ENCODE data around the gene YWHAE.
"Not testable (repeated sequence)": the region's sequence is repeated elsewhere in the genome, so short reads cannot be mapped to it uniquely, and the experiment has no call there.

Gene YWHAE

DNA sequence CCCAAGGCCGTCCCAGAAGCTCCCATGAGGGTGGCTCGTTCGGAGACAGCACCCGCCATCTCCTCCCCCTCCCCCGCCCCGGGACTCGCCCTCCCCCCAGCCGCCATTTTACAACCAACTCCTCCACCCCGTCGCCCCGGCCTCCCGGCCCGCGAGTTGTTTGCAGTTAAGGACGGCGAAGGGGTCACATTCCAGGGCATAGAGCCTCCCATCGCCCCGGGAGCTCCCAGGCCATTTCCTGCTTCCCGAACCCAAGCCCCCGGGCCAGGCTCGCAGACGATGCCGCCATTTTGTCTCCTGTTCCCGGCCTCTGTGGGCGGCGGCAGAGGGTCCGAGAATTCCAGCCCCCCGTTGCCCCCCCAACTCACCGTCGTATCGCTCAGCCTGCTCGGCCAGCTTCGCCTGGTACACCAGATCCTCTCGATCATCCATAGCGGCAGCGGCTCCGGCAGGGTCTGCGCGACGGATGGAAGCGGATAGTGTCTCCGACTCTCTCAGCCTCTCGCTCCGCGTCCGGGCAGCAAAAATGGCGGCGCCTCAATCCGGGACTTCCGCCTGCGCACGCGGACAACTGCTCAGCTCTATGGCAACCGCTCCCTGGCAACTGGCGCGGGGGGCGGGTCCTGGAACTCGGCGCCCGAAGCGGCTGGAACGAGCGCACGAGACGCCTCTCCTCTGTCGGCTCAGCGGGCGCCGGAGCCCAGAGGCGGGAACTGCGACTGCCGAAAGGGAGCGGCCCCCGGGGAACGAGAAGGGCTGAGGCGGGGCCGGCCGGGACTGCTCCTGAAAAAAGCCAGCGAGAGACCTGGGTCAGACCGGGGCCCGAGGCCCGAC lies at the start of gene YWHAE:
YWHAE (minus strand) TSS at position 544 of the 834 bp plus-strand sequence; CDS start at position 432, 112 bp downstream.
- Histone ChIP-seq H3K4me3 (peak within 1 kb of the TSS; percentile 79 to 98 (median 93)), H3K27ac (peak within 1 kb of the TSS; percentile 87 to 100 (median 98))

DNA sequence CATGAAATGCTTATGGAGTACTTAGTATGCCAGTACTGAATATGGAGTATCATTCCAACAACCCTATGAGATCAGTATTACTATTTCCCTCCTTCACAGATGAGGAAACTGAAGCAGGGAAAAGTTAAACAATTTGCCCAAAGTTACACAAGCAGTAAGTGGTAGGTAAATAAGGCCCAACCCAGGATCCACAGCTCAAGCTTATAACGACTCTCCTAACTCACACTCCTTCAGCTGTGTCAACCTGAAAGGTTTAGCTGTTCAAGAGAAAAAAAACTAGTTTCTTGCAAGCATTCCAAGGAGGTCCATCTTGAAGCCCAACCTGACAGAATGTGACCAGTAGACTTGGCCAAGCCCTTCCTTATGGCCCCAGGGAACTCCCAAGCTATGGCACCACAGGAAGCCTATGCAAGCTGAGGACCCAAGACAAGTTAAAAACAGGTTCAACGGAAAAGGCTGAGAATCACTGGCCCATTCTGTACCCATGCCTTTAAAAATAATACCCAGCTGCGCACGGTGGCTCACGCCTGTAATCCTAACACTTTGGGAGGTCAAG lies 49.5 kb upstream of the YWHAE start:
- no peak overlapping the region for H3K27ac ChIP-seq

DNA sequence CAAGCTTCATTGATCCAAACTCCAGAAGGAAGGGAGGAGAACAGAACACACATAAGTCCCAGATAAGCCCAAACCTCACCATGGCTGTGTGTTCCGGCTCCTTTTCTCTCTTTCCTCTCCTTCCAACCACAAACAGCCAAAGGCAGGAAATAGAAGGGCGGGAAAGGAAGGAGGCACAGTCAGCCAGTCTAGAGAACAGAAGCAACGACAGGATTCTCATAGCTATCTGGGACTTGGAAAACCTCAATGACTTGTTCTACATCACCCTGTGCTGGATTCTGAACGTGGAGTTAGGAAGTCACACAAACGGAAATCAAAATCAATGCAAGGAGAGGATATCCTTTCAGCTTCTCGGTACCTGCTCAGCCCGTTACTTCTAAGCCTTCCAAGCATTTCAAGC lies 47.0 kb upstream of the YWHAE start:
- Histone ChIP-seq H3K27ac (peak overlapping the region in 4 of 21 experiments; percentile 5 to 30 (median 20)), H3K4me3 (no peak overlapping the region)

More for the DNA sequence above, 49.5 kb upstream of the YWHAE start:
- H3K4me3 ChIP-seq = no peak overlapping the region

DNA sequence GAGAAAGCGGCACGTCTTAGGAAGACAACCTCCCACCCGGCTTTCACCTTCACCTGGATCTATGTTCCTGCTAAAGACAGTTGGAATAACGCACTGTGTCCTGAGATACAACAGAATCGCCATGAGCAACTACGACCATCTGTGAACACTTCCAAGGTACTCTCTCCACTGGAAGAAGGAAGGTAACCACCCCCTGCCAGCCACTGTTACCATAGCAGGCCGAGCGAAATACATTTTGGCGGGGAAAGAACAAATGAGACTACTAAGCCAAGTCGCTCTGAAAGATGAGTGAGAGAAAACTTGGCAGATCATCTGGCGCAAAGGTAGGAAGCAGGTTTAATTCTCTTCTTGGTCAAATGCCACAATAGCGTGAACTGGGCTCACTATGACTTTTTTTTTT lies 46.2 kb upstream of the YWHAE start:
- Histone ChIP-seq H3K27ac (peak overlapping the region in 1 of 21 experiments; percentile 28), H3K4me3 (no peak overlapping the region)

GRCh38 chr17:1445695-1446094 lies 45.7 kb upstream of the YWHAE start:
- not testable (repeated sequence) for H3K27ac ChIP-seq, H3K4me3 ChIP-seq

- not testable (repeated sequence) for H3K4me3 ChIP-seq, H3K27ac ChIP-seq
Observed at GRCh38 chr17:1442721-1443120, 42.7 kb upstream of the YWHAE start.

DNA sequence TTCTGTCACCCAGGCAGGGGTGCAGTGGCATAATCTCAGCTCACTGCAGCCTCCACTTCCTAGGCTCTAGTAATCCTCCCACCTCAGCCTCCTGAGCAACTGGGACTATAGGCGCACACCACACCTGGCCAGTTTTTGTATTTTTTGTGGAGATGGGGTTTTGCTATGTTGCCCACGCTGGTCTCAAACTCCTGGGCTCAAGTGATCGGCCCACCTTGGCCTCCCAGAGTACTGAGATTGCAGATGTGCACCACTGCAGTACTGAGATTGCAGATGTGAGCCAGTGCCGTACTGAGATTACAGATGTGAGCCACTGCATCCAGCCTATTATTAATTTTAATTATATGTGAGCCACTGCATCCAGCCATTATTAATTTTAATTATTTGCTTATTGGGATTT lies 42.2 kb upstream of the YWHAE start:
- H3K27ac ChIP-seq = no peak overlapping the region
- no peak overlapping the region for H3K4me3 ChIP-seq

- H3K27ac ChIP-seq = no peak overlapping the region
- H3K4me3 ChIP-seq = no peak overlapping the region
Observed at GRCh38 chr17:1440921-1441320, 40.9 kb upstream of the YWHAE start.

- H3K27ac ChIP-seq = peak overlapping the region in 2 of 21 experiments; percentile 11 to 29
- no peak overlapping the region for H3K4me3 ChIP-seq
Observed at GRCh38 chr17:1438593-1439083, 38.6 kb upstream of the YWHAE start.

DNA sequence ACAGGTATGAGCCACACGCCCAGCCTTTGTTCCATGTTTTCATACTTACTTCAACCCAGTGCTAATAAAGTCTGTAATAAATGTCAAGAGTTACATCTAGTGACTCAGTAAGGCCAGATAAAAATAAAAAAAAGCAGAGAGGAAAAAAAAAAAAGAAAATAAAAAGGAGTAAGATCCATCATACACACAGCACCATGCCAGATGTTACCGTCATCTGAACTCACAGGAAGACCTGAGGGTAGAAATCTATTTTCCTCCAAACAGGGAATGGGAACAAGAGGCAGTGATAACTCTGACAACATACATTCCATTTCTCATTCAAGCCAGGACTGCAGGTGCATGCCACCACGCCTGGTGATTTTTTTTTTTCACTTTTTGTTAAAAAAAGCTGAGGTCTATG lies 35.3 kb upstream of the YWHAE start:
- H3K4me3 ChIP-seq = no peak overlapping the region
- H3K27ac ChIP-seq = no peak overlapping the region

DNA sequence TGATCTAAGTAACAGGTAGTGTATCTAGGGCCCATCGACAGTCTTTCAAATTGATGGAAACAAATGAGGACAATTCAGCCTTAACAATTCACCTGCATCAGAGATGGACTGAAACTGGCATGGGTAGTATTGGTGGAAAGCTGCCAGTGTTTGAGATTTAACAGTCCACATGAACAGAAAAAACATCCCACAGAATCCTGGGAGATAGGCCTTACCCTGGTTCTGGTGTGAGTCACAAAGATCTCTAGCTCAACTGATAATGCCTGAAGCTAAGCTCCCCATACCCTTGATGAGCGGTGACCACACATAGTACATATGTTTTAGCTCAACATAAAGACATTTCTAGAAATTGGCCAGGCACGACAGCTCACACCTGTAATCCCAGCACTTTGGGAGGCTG lies 34.1 kb upstream of the YWHAE start:
- no peak overlapping the region for H3K27ac ChIP-seq
- no peak overlapping the region for H3K4me3 ChIP-seq

- no peak overlapping the region for H3K27ac ChIP-seq
- no peak overlapping the region for H3K4me3 ChIP-seq
Observed at GRCh38 chr17:1431631-1432104, 31.6 kb upstream of the YWHAE start.

- Histone ChIP-seq H3K4me3 (no peak overlapping the region), H3K27ac (peak overlapping the region in 3 of 21 experiments; percentile 16 to 42 (median 36))
Observed at GRCh38 chr17:1423456-1424135, 23.6 kb upstream of the YWHAE start.

DNA sequence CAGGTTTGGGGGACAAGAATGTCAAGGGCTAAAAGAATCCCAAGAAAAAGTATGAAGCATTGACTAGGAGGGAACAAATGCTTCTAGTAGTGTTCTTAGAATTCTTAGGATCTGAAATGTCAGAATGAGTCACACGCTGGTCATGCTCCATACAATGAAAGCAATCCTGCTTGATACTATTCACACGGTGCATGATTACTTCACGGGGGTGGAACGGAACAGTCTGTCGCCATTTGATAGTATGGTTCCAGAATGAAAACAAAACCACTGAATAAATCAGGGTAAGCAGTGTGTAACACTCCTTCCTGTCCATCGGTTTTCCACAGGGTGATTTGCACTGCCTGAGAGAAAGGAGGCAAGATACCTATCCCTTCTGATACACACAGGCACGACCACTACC lies 22.9 kb upstream of the YWHAE start:
- H3K4me3 ChIP-seq = no peak overlapping the region
- H3K27ac ChIP-seq = peak overlapping the region in 3 of 21 experiments; percentile 1 to 49 (median 42)

DNA sequence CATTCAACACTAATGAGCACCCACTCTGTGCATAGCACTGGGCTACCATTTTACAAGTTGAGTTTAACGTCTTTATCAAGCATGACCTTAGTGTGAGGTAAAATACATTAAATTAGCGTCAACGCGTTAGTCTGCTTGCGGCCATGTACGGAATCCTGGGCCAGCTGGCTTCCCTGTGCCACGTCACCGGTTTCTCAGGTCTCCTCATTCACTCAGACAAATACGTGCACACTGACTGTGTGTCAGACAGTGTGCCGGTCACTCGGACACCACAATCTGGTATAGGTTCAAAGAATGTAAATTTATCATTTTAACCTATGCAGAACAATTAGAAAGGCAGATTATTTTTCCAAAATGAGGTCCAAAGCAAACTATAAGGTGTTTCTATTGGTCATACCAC lies 21.4 kb upstream of the YWHAE start:
- Histone ChIP-seq H3K27ac (no peak overlapping the region), H3K4me3 (no peak overlapping the region)

- Histone ChIP-seq H3K27ac (no peak overlapping the region), H3K4me3 (no peak overlapping the region)
Observed at GRCh38 chr17:1420981-1421380, 21.0 kb upstream of the YWHAE start.

DNA sequence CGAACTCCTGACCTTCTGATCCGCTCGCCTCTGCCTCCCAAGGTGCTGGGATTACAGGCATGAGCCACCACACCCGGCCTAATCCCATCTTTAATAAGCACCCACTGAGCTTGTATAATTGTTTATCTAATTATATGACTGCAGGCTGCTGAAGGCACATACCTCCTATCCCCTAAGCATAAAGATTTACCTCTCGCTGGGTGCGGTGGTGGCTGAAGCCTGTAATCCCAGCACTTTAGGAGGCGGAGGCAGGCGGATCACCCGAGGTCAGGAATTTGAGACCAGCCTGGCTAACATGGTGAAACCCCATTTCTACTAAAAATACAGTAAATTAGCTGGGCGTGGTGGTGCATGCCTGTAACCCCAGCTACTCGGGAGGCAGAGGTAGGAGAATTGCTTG lies 20.1 kb upstream of the YWHAE start:
- H3K27ac ChIP-seq = no peak overlapping the region

DNA sequence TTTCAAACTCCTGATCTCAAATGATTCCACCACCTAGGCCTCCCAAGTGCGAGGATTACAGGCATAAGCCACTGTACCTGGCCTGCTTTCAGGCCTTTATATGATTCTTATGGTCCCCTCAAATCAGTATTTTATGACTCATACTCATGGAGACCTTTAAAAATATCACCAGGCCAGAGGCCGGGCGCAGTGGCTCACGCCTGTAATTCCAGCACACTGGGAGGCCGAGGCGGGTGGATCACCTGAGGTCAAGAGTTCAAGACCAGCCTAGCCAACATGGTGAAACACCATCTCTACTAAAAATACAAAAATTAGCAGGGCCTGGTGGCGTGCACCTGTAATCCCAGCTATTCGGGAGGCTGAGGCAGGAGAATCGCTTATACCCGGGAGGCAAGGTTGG lies 18.5 kb upstream of the YWHAE start:
- H3K4me3 ChIP-seq, H3K27ac ChIP-seq: not testable (repeated sequence)

More for the DNA sequence above, 20.1 kb upstream of the YWHAE start:
- H3K4me3 ChIP-seq = no peak overlapping the region

DNA sequence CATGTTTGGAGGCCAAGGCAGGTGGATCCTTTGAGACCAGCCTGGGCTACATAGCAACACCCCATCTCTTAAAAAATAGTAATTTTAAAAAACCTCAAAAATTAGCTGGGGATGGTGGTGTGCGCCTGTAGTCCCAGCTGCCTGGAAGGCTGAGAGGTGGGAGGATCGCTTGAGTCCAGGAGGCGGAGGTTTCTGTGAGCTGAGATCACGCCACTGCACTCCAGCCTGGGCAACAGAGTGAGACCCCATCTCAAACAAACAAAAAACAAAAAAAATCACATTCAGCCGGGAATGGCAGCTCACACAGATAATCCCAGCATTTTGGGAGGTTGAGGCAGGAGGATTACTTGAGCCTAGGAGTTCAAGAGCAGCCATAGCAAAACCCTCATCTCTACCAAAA lies 16.4 kb upstream of the YWHAE start:
- Histone ChIP-seq H3K27ac (no peak overlapping the region), H3K4me3 (no peak overlapping the region)

GRCh38 chr17:1414634-1415033 lies 14.6 kb upstream of the YWHAE start:
- H3K4me3 ChIP-seq = no peak overlapping the region
- no peak overlapping the region for H3K27ac ChIP-seq
